ENCODE measurements around the gene CDYL2.
"Not testable (repeated sequence)": the region's sequence is repeated elsewhere in the genome, so short reads cannot be mapped to it uniquely, and the experiment has no call there.

CDYL2 gene

GRCh38 chr16:80802902-80803301 lies 1.5 kb downstream of the CDYL2 start:
- TF ChIP-seq CTCF (IDR thresholded peaks at IDR 0.05; ENCODE audit: low read depth, low read length, missing control alignments) = no peak
- no peak overlapping the region for H3K4me3 ChIP-seq (ENCODE audit: low read depth, low read length)
- DNase-seq (ENCODE audit: low read depth) = no peak

GRCh38 chr16:80802138-80802537 lies 2.3 kb downstream of the CDYL2 start:
- no peak overlapping the region for H3K4me3 ChIP-seq (ENCODE audit: low read depth, low read length)
- no peak for TF ChIP-seq CTCF (IDR thresholded peaks at IDR 0.05; ENCODE audit: low read depth, low read length, missing control alignments)

GRCh38 chr16:80794071-80794470 lies 10.3 kb downstream of the CDYL2 start:
- H3K4me3 ChIP-seq (ENCODE audit: low read depth, low read length) = no peak overlapping the region
- TF ChIP-seq CTCF (IDR thresholded peaks at IDR 0.05; ENCODE audit: low read depth, low read length, missing control alignments) = no peak
- DNase-seq (ENCODE audit: low read depth) = no peak

More at GRCh38 chr16:80802138-80802537, 2.3 kb downstream of the CDYL2 start:
- DNase-seq (ENCODE audit: low read depth) = no peak

DNA sequence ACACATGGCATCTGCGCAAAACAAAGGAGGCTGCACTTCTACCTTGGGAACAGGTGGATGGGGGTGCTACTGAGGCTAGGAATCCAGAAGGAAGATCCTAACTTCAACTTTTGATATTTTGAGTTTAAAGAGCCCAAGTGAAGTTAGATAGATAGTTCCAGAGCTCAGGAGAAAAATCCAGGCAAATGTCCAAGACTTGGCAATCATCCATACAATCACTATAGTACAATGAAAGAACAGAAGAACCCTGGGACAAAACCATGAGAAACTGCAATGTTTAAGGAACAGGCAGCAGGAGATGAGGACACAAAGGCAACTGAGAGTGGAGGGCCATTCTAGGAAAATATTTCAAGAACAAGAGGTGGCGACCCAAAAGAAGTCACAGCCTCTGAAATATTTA lies 12.4 kb downstream of the CDYL2 start:
- H3K4me3 ChIP-seq (ENCODE audit: low read depth, low read length) = no peak overlapping the region
- no peak for TF ChIP-seq CTCF (IDR thresholded peaks at IDR 0.05; ENCODE audit: low read depth, low read length, missing control alignments)
- no peak for DNase-seq (ENCODE audit: low read depth)

DNA sequence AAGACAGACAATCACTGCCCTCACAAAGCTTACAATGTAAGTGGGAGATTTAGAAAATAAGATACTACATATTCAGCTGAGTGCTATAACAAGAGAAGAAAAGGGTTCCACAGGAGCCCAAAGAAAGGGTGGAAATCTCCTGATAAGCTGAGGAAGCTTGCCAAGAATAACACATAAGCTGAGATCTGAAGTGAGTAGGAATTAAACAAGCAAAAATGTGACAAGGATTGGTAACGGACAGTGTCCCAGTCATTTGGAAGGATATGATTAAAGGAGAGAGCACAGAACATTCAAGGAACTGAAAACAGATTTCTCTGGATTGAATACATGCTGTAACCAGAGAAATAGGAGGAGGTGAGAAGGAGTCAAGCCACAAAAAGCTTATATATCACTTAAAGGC lies 13.0 kb downstream of the CDYL2 start:
- no peak for TF ChIP-seq CTCF (IDR thresholded peaks at IDR 0.05; ENCODE audit: low read depth, low read length, missing control alignments)
- no peak for DNase-seq (ENCODE audit: low read depth)
- no peak overlapping the region for H3K4me3 ChIP-seq (ENCODE audit: low read depth, low read length)

- no peak for DNase-seq (ENCODE audit: low read depth)
- H3K4me3 ChIP-seq (ENCODE audit: low read depth, low read length) = no peak overlapping the region
- no peak for TF ChIP-seq CTCF (IDR thresholded peaks at IDR 0.05; ENCODE audit: low read depth, low read length, missing control alignments)
These were observed 13.6 kb downstream of the CDYL2 start for GRCh38 chr16:80790751-80791150.

GRCh38 chr16:80788027-80788426 lies 16.4 kb downstream of the CDYL2 start:
- no peak overlapping the region for H3K4me3 ChIP-seq (ENCODE audit: low read depth, low read length)
- TF ChIP-seq CTCF (IDR thresholded peaks at IDR 0.05; ENCODE audit: low read depth, low read length, missing control alignments) = no peak
- DNase-seq (ENCODE audit: low read depth) = no peak

- DNase-seq (ENCODE audit: low read depth) = not testable (repeated sequence)
These were observed 17.8 kb downstream of the CDYL2 start for GRCh38 chr16:80786561-80786960.

More at GRCh38 chr16:80786561-80786960, 17.8 kb downstream of the CDYL2 start:
- H3K4me3 ChIP-seq (ENCODE audit: low read depth, low read length) = not testable (repeated sequence)

Data from GM12864 (cell line).